ENCODE measurements around the gene POMGNT2. TPM values are rescaled to one million over a fixed set of nuclear protein-coding genes. Genes with fewer than 3 reads are reported as not detected.

POMGNT2 gene
- total and polyA plus RNA-seq, 10 of the 15 experiments (the other 5 are each of a cell fraction or from before 2014, with no cell fraction given): 0.02 to 1.7 (median 0.17) TPM; not detected in 1

GRCh38 chr3:43031889-43032545, 73.9 kb downstream of the POMGNT2 start:
- Histone ChIP-seq H4K20me1 (ENCODE audit: control insufficient read depth, insufficient read depth) (no peaks in the 10 kb centered on the region), H3K27me3 (replicated peaks in 1 of 2; ENCODE audit: control insufficient read depth in 2 of 2, insufficient read depth in 2 of 2, low read length in 1 of 2) (peaks cover 0 to 1% of the 10 kb centered on the region in 2 experiments; a peak in 3 of 4 replicates), H3K4me1 (ENCODE audit: control insufficient read depth, insufficient read depth, low read length) (no peaks in the 10 kb centered on the region), H3K36me3 (ENCODE audit: control insufficient read depth in 2 of 2, insufficient read depth in 2 of 2, low read length in 1 of 2) (no peaks in the 10 kb centered on the region), H3K4me2 (ENCODE audit: control insufficient read depth, insufficient read depth) (no peak overlapping the region), H3K4me3 (no peak overlapping the region), H3K9ac (ENCODE audit: control insufficient read depth, insufficient read depth, low read length) (no peak overlapping the region), H3K9me3 (replicated peaks; ENCODE audit: control insufficient read depth, insufficient read depth, low read length) (no peaks in the 10 kb centered on the region), H2AFZ (ENCODE audit: control insufficient read depth, low read depth, low read length) (no peak overlapping the region), H3K79me2 (ENCODE audit: control insufficient read depth, insufficient read depth, low read length) (no peaks in the 10 kb centered on the region), H3K27ac (ENCODE audit: control insufficient read depth, insufficient read depth) (no peak overlapping the region)
- intact Hi-C loops (cut with micrococcal nuclease; ENCODE audit: unreplicated experiment) (no loop called here), in situ Hi-C loops (cut with MboI) (no loop called here)
- SMC1A ChIA-PET (ENCODE audit: uncharacterized antibody, unreplicated experiment): interaction anchor here (1.1 to 1.6 kb wide), 2 partner anchors 8 to 70 kb away, joined by 3 read pairs; no protein-coding TSS in a partner anchor
- TF ChIP-seq POLR2AphosphoS5 (IDR thresholded peaks at IDR 0.05; ENCODE audit: low read length): no peak
- TF ChIP-seq MXI1 (IDR thresholded peaks at IDR 0.05; ENCODE audit: low read depth, low read length): no peak
- TF ChIP-seq JUND (IDR thresholded peaks at IDR 0.05; ENCODE audit: low read depth, low read length): no peak
- no TSS peak for BruUV-seq (replicated peaks)
- ATAC-seq (no peak), DNase-seq (ENCODE audit: low read depth, low spot score) (no peak), FAIRE-seq (no peak)
- POLR2A ChIA-PET: no interaction called here
- RAD21 ChIA-PET (ENCODE audit: unreplicated experiment): no interaction called here
- CTCF ChIA-PET: interaction anchor here (1.1 to 2.0 kb wide), 2 partner anchors 11 to 70 kb away, joined by 3 to 6 read pairs; no protein-coding TSS in a partner anchor
- WGBS (ENCODE audit: insufficient coverage, insufficient replicate concordance, low lambda C conversion rate, missing lambda C conversion rate): 74% methylated on average over 16 of the region's 16 CpGs

GRCh38 chr3:43031485-43031884, 74.4 kb downstream of the POMGNT2 start:
- intact Hi-C loops (cut with micrococcal nuclease; ENCODE audit: unreplicated experiment) (no loop called here), in situ Hi-C loops (cut with MboI) (no loop called here)
- SMC1A ChIA-PET (ENCODE audit: uncharacterized antibody, unreplicated experiment): interaction anchor here (1.1 to 1.6 kb wide), 2 partner anchors 8 to 69 kb away, joined by 3 read pairs; no protein-coding TSS in a partner anchor
- no peak for DNase-seq (ENCODE audit: low read depth, low spot score)
- no peak overlapping the region for H2AFZ ChIP-seq (ENCODE audit: control insufficient read depth, low read depth, low read length)
- H3K79me2 ChIP-seq (ENCODE audit: control insufficient read depth, insufficient read depth, low read length): no peaks in the 10 kb centered on the region
- no TSS peak for BruUV-seq (replicated peaks)
- H3K4me2 ChIP-seq (ENCODE audit: control insufficient read depth, insufficient read depth): no peak overlapping the region
- no peaks in the 10 kb centered on the region for H3K4me1 ChIP-seq (ENCODE audit: control insufficient read depth, insufficient read depth, low read length)
- no peaks in the 10 kb centered on the region for H4K20me1 ChIP-seq (ENCODE audit: control insufficient read depth, insufficient read depth)
- 19% methylated on average over 4 of the region's 4 CpGs for WGBS (ENCODE audit: insufficient coverage, insufficient replicate concordance, low lambda C conversion rate, missing lambda C conversion rate)
- no peak overlapping the region for H3K4me3 ChIP-seq
- no peak overlapping the region for H3K9ac ChIP-seq (ENCODE audit: control insufficient read depth, insufficient read depth, low read length)
- CTCF ChIA-PET: interaction anchor here (1.1 to 2.0 kb wide), 2 partner anchors 10 to 70 kb away, joined by 3 to 6 read pairs; no protein-coding TSS in a partner anchor
- ATAC-seq: peak; percentile 34
- H3K27ac ChIP-seq (ENCODE audit: control insufficient read depth, insufficient read depth): no peak overlapping the region
- RAD21 ChIA-PET (ENCODE audit: unreplicated experiment): no interaction called here
- POLR2A ChIA-PET: no interaction called here
- FAIRE-seq: no peak
- peaks cover 0 to 1% of the 10 kb centered on the region in 2 experiments; a peak in 3 of 4 replicates for H3K27me3 ChIP-seq (replicated peaks in 1 of 2; ENCODE audit: control insufficient read depth in 2 of 2, insufficient read depth in 2 of 2, low read length in 1 of 2)
- no peaks in the 10 kb centered on the region for H3K36me3 ChIP-seq (ENCODE audit: control insufficient read depth in 2 of 2, insufficient read depth in 2 of 2, low read length in 1 of 2)
- no peaks in the 10 kb centered on the region for H3K9me3 ChIP-seq (replicated peaks; ENCODE audit: control insufficient read depth, insufficient read depth, low read length)
- TF ChIP-seq RELA (IDR thresholded peaks at IDR 0.05; ENCODE audit: borderline replicate concordance, partially characterized antibody) (no peak), ZBTB40 (IDR thresholded peaks at IDR 0.05; ENCODE audit: borderline replicate concordance) (no peak), NR2C2 (IDR thresholded peaks at IDR 0.05; ENCODE audit: borderline replicate concordance, control insufficient read depth, insufficient read length, low read depth) (no peak), ZNF207 (IDR thresholded peaks at IDR 0.05; ENCODE audit: borderline replicate concordance) (no peak), BCL3 (IDR thresholded peaks at IDR 0.05; ENCODE audit: borderline replicate concordance, insufficient read depth, low read depth, low read length, poor library complexity, severe bottlenecking) (no peak), RB1 (IDR thresholded peaks at IDR 0.05; ENCODE audit: borderline replicate concordance) (no peak), SREBF2 (IDR thresholded peaks at IDR 0.05; ENCODE audit: low read length) (no peak)
